Mesenchymal stem cell (in vitro differentiated cells and primary cell): Measurements from ENCODE around the gene ADGRV1.

Source experiments
- DNase-seq: peaks from one replicate; pipeline ENCODE4 v3.0.0-alpha.2; 2013
- H2AFZ ChIP-seq: one replicate; pipeline ENCODE4 v1.6.1; 2013; ENCODE audit warnings: low read depth, mild to moderate bottlenecking, control low read depth, inconsistent platforms, low read length, moderate library complexity
- H2AK5ac ChIP-seq: 2 replicates; pipeline ENCODE4 v1.6.1; 2013; ENCODE audit warnings: low read length, moderate library complexity, mild to moderate bottlenecking, inconsistent platforms; ENCODE audit not compliant: severe bottlenecking
- H2BK120ac ChIP-seq: one replicate; pipeline ENCODE4 v1.6.1; 2013; ENCODE audit warnings: low read depth, mild to moderate bottlenecking, inconsistent platforms, low read length, moderate library complexity
- H2BK12ac ChIP-seq, 2 experiments: one replicate each; pipeline ENCODE4 v1.6.1; 2013; ENCODE audit warnings: inconsistent platforms in 2 of 2, low read length in 2 of 2, mild to moderate bottlenecking in 2 of 2, moderate library complexity in 2 of 2, control low read depth in 1 of 2
- H2BK15ac ChIP-seq: one replicate; pipeline ENCODE4 v1.6.1; 2013; ENCODE audit warnings: mild to moderate bottlenecking, low read depth, inconsistent platforms; ENCODE audit not compliant: poor library complexity, severe bottlenecking
- H2BK5ac ChIP-seq: 2 replicates; pipeline ENCODE4 v1.6.1; 2013; ENCODE audit warnings: low read depth, mild to moderate bottlenecking, low read length, control low read depth, inconsistent platforms; ENCODE audit not compliant: poor library complexity, severe bottlenecking
- H3K14ac ChIP-seq, 2 experiments: one replicate each; pipeline ENCODE4 v1.6.1; 2013; ENCODE audit warnings: inconsistent platforms in 2 of 2, low read length in 2 of 2, control low read depth in 1 of 2, mild to moderate bottlenecking in 1 of 2, moderate library complexity in 1 of 2
- H3K18ac ChIP-seq, 2 experiments: one replicate each; pipeline ENCODE4 v1.6.1; 2013; ENCODE audit warnings: inconsistent platforms in 2 of 2, low read length in 2 of 2, control low read depth in 1 of 2, low read depth in 1 of 2, mild to moderate bottlenecking in 1 of 2
- H3K23ac ChIP-seq, 2 experiments: one replicate each; pipeline ENCODE4 v1.6.1; 2013; ENCODE audit warnings: inconsistent platforms in 2 of 2, low read length in 2 of 2, mild to moderate bottlenecking in 2 of 2, moderate library complexity in 2 of 2, control low read depth in 1 of 2
- H3K27ac ChIP-seq: 2 replicates; pipeline ENCODE4 v1.5.1; 2013; ENCODE audit warnings: mild to moderate bottlenecking, moderate library complexity, low read length, control low read depth, inconsistent platforms; ENCODE audit not compliant: poor library complexity, severe bottlenecking
- H3K27me3 ChIP-seq, 2 experiments: 2 replicates each; pipeline versions ENCODE4 v1.6.1 to v1.7.0; 2013; ENCODE audit warnings: low read length in 2 of 2, mild to moderate bottlenecking in 2 of 2, moderate library complexity in 2 of 2, control low read depth in 1 of 2, inconsistent platforms in 1 of 2; ENCODE audit not compliant: control insufficient read depth in 1 of 2, insufficient read depth in 1 of 2
- H3K36me3 ChIP-seq, 2 experiments: 2 replicates each; pipeline versions ENCODE4 v1.6.1 to v1.7.0; 2013; ENCODE audit warnings: low read length in 2 of 2, control low read depth in 1 of 2, inconsistent platforms in 1 of 2, low read depth in 1 of 2, mild to moderate bottlenecking in 1 of 2; ENCODE audit not compliant: insufficient read depth in 2 of 2, control insufficient read depth in 1 of 2
- H3K4ac ChIP-seq, 2 experiments: one replicate each; pipeline ENCODE4 v1.6.1; 2013; ENCODE audit warnings: inconsistent platforms in 2 of 2, low read length in 2 of 2, mild to moderate bottlenecking in 2 of 2, moderate library complexity in 2 of 2, control low read depth in 1 of 2, low read depth in 1 of 2
- H3K4me1 ChIP-seq: 2 replicates; pipeline ENCODE4 v1.6.1; 2013; ENCODE audit warnings: low read depth, low read length, control low read depth; ENCODE audit not compliant: control insufficient read depth, insufficient read depth
- H3K4me2 ChIP-seq: 2 replicates; pipeline ENCODE4 v1.6.1; 2013; ENCODE audit warnings: low read length, mild to moderate bottlenecking, inconsistent platforms; ENCODE audit not compliant: poor library complexity, severe bottlenecking
- H3K4me3 ChIP-seq, 2 experiments: 2 replicates each; pipeline versions ENCODE4 v1.5.1 to v1.7.0; 2013; ENCODE audit warnings: low read length in 2 of 2, mild to moderate bottlenecking in 2 of 2, control low read depth in 1 of 2, low read depth in 1 of 2; ENCODE audit not compliant: insufficient read depth in 1 of 2
- H3K79me1 ChIP-seq: replicated peaks from 2 replicates; pipeline ENCODE4 v1.6.1; 2013; ENCODE audit warnings: mild to moderate bottlenecking, control low read depth, low read length, inconsistent platforms; ENCODE audit not compliant: poor library complexity, severe bottlenecking
- H3K9ac ChIP-seq: 2 replicates; pipeline ENCODE4 v1.7.0; 2013; ENCODE audit warnings: mild to moderate bottlenecking, low read length, moderate library complexity
- H3K9me3 ChIP-seq: 2 replicates; pipeline ENCODE4 v1.7.0; 2013; ENCODE audit warnings: mild to moderate bottlenecking, low read length; ENCODE audit not compliant: control insufficient read depth
- H4K8ac ChIP-seq: one replicate; pipeline ENCODE4 v1.6.1; 2013; ENCODE audit warnings: inconsistent platforms, mild to moderate bottlenecking, low read length, moderate library complexity
- H4K91ac ChIP-seq: one replicate; pipeline ENCODE4 v1.6.1; 2013; ENCODE audit warnings: mild to moderate bottlenecking, low read length, inconsistent platforms
- WGBS: methylation state at CpG from one replicate; pipeline ENCODE4 v1.1.7; 2013; ENCODE audit warnings: mixed read lengths; 5-methylcytosine and 5-hydroxymethylcytosine counted together

ADGRV1 gene

DNA sequence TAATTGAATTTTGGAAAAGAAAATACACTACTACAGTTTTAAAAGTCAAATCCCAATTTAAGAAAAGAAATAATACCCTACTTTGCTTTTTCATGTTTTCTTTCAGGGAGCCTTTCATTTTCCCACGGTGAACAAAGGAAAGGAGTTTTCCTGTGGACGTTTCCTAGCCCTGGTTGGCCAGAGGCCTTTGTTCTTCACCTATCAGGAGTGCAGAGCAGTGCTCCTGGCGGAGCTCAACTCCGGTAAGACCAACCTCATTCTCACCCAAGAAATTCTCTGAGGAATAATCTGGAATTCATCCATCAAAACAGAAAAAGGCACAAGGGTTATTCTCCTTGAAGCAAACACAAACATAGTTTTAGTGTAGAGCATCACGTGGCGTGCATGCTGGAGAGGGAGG, 248.9 kb downstream of the ADGRV1 start:
- no peak overlapping the region for H2BK12ac ChIP-seq
- H3K4me3 ChIP-seq = no peak overlapping the region
- H3K14ac ChIP-seq = no peak overlapping the region
- DNase-seq = no peak
- no peak overlapping the region for H3K4me2 ChIP-seq
- no peak overlapping the region for H2BK5ac ChIP-seq
- no peak overlapping the region for H4K8ac ChIP-seq
- no peaks in the 10 kb centered on the region for H3K27me3 ChIP-seq
- no peak overlapping the region for H3K27ac ChIP-seq
- no peaks in the 10 kb centered on the region for H3K9me3 ChIP-seq
- no peak overlapping the region for H2BK120ac ChIP-seq
- H2BK15ac ChIP-seq = no peak overlapping the region
- H3K18ac ChIP-seq = no peak overlapping the region
- no peak overlapping the region for H4K91ac ChIP-seq
- H3K23ac ChIP-seq = no peak overlapping the region
- 82% methylated on average over 6 of the region's 6 CpGs for WGBS
- no peak overlapping the region for H2AK5ac ChIP-seq
- H3K9ac ChIP-seq = no peak overlapping the region
- H3K4me1 ChIP-seq = no peaks in the 10 kb centered on the region
- H2AFZ ChIP-seq = no peak overlapping the region
- H3K36me3 ChIP-seq = no peaks in the 10 kb centered on the region
- no peak overlapping the region for H3K4ac ChIP-seq
- no peaks in the 10 kb centered on the region for H3K79me1 ChIP-seq

DNA sequence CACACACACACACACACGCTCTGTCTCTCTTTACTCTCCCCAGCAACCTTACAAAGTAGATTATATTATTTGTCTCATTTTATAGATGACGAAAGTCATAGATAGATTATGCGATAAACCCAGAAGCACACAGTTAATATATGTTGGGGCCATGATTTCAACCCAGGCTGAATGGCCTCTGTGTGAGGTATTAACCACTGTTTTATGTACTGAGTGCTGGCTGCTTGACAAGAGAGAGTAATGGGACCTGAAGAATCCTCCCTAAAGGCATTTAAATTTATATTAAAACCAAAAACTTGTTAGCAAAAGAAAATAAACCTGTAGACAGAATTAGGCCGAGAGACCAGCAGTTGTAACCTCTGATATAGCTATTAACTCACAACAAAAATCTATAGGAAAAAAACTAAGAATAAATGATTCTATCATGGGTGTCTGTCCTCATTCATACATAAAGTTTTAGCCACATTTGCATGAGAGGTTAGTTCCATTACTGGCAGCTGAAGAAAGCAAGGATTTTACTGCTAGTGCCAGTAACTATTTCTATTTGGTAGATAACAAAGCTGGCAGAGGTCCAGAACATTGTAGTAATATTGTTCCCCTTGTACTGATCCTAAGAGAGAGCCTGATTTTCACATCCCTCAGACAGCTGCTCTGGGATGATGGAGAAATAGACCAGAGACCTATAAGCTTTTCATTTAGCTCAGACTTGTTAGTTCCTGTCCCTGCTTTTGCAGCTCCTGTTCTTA, 250.9 kb downstream of the ADGRV1 start:
- Histone ChIP-seq H3K9ac (no peak overlapping the region), H2BK120ac (no peak overlapping the region), H2BK15ac (no peak overlapping the region), H3K27ac (no peak overlapping the region), H3K4me2 (no peak overlapping the region), H3K27me3 (no peaks in the 10 kb centered on the region), H3K79me1 (no peaks in the 10 kb centered on the region), H3K9me3 (no peaks in the 10 kb centered on the region), H2BK12ac (no peak overlapping the region), H3K36me3 (no peaks in the 10 kb centered on the region), H3K4me3 (no peak overlapping the region), H3K4me1 (no peaks in the 10 kb centered on the region), H3K23ac (no peak overlapping the region), H3K14ac (no peak overlapping the region), H2AFZ (no peak overlapping the region), H4K8ac (no peak overlapping the region), H3K4ac (no peak overlapping the region), H2AK5ac (no peak overlapping the region), H3K18ac (no peak overlapping the region), H2BK5ac (no peak overlapping the region), H4K91ac (no peak overlapping the region)
- DNase-seq = no peak
- WGBS = 100% methylated on average over 2 of the region's 4 CpGs

- Histone ChIP-seq H3K9ac (no peak overlapping the region), H3K79me1 (no peaks in the 10 kb centered on the region), H3K14ac (no peak overlapping the region), H2AFZ (no peak overlapping the region), H3K27me3 (no peaks in the 10 kb centered on the region), H3K9me3 (no peaks in the 10 kb centered on the region), H3K4me2 (no peak overlapping the region), H3K36me3 (no peaks in the 10 kb centered on the region), H2BK12ac (no peak overlapping the region), H2BK15ac (no peak overlapping the region), H4K91ac (no peak overlapping the region), H4K8ac (no peak overlapping the region), H3K27ac (no peak overlapping the region), H2AK5ac (no peak overlapping the region), H2BK120ac (no peak overlapping the region), H3K4ac (no peak overlapping the region), H3K4me3 (no peak overlapping the region), H2BK5ac (no peak overlapping the region), H3K23ac (no peak overlapping the region), H3K18ac (no peak overlapping the region), H3K4me1 (no peaks in the 10 kb centered on the region)
- 100% methylated on average over 3 of the region's 4 CpGs for WGBS
- DNase-seq = no peak
Observed at GRCh38 chr5:90810211-90810610, 251.6 kb downstream of the ADGRV1 start.

GRCh38 chr5:90813392-90813791, 254.8 kb downstream of the ADGRV1 start:
- Histone ChIP-seq H3K4me3 (no peak overlapping the region), H3K4me1 (no peaks in the 10 kb centered on the region), H3K23ac (no peak overlapping the region), H2AK5ac (no peak overlapping the region), H3K27ac (no peak overlapping the region), H3K9me3 (no peaks in the 10 kb centered on the region), H3K79me1 (no peaks in the 10 kb centered on the region), H3K9ac (no peak overlapping the region), H3K4me2 (no peak overlapping the region), H3K18ac (no peak overlapping the region), H4K91ac (no peak overlapping the region), H3K14ac (no peak overlapping the region), H2BK15ac (no peak overlapping the region), H3K36me3 (no peaks in the 10 kb centered on the region), H2BK12ac (no peak overlapping the region), H2BK5ac (no peak overlapping the region), H2AFZ (no peak overlapping the region), H4K8ac (no peak overlapping the region), H3K4ac (no peak overlapping the region), H2BK120ac (no peak overlapping the region), H3K27me3 (no peaks in the 10 kb centered on the region)
- WGBS = 92% methylated on average over 4 of the region's 4 CpGs
- DNase-seq = no peak
